ENCODE data around the gene SH3RF3. TPM values are rescaled to one million over a fixed set of nuclear protein-coding genes. Genes with fewer than 3 reads are reported as not detected.

Gene SH3RF3
- polyA plus RNA-seq, 1 donor (not counting 4 experiments of a cell fraction or from before 2014, with no cell fraction given) = 0.08 TPM

DNA sequence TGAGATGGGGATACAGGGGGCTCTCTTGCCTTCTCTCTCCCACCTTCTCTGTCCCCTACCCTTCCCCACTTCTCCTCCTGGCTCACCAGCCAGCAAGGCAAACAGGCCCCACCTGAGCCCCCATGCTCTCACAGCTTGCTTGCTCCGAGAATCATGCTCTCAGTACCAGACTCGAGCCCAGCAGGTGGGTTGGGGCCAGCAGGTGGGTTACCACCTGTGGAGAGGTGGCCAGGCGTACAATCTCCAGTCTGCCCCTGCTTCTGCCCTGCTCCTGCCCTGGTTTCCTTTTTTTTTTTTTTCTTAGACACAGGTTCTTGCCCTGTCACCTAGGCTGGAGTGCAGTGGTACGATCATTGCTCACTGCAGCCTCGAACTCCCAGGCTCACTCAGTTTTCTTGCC is 214.5 kb downstream of the SH3RF3 start:
- Histone ChIP-seq H3K27me3 (ENCODE audit: control insufficient read depth, extremely low read depth, insufficient read depth, low read length) (peaks cover 19% of the 10 kb centered on the region), H3K4me3 (ENCODE audit: control insufficient read depth in 2 of 3, extremely low read depth in 1 of 3, insufficient read depth in 2 of 3, low read depth in 1 of 3, low read length in 3 of 3) (no peak overlapping the region), H3K4me1 (ENCODE audit: control insufficient read depth, extremely low read depth, insufficient read depth, low read length) (peaks cover 9% of the 10 kb centered on the region), H3K9me1 (ENCODE audit: control insufficient read depth, extremely low read depth, insufficient read depth, low read length) (no peaks in the 10 kb centered on the region), H2AFZ (ENCODE audit: control insufficient read depth, low read length) (no peak overlapping the region), H3K79me2 (ENCODE audit: control insufficient read depth, insufficient read depth, low read length) (no peaks in the 10 kb centered on the region), H3K9ac (ENCODE audit: control insufficient read depth, extremely low read depth, insufficient read depth, low read length) (no peak overlapping the region), H3K36me3 (ENCODE audit: control insufficient read depth in 2 of 2, extremely low read depth in 1 of 2, insufficient read depth in 2 of 2, low read length in 2 of 2) (no peaks in the 10 kb centered on the region), H3K9me3 (ENCODE audit: control insufficient read depth, low read depth, low read length) (no peaks in the 10 kb centered on the region), H3K27ac (ENCODE audit: control insufficient read depth, insufficient read depth, low read length) (no peak overlapping the region), H3K4me2 (ENCODE audit: control insufficient read depth, extremely low read depth, insufficient read depth, low read depth, low read length) (no peak overlapping the region), H4K20me1 (ENCODE audit: control insufficient read depth, extremely low read depth, insufficient read depth, low read length) (no peaks in the 10 kb centered on the region)
- FAIRE-seq (no peak), DNase-seq (ENCODE audit: low read depth, low spot score) (no peak)
- TF ChIP-seq, protein P1, sequence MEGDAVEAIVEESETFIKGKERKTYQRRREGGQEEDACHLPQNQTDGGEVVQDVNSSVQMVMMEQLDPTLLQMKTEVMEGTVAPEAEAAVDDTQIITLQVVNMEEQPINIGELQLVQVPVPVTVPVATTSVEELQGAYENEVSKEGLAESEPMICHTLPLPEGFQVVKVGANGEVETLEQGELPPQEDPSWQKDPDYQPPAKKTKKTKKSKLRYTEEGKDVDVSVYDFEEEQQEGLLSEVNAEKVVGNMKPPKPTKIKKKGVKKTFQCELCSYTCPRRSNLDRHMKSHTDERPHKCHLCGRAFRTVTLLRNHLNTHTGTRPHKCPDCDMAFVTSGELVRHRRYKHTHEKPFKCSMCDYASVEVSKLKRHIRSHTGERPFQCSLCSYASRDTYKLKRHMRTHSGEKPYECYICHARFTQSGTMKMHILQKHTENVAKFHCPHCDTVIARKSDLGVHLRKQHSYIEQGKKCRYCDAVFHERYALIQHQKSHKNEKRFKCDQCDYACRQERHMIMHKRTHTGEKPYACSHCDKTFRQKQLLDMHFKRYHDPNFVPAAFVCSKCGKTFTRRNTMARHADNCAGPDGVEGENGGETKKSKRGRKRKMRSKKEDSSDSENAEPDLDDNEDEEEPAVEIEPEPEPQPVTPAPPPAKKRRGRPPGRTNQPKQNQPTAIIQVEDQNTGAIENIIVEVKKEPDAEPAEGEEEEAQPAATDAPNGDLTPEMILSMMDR (optimal IDR thresholded peaks at IDR 0.05 in 1 of 3, IDR thresholded peaks at IDR 0.05 in 1 of 3, conservative IDR thresholded peaks at IDR 0.05 in 1 of 3; ENCODE audit: extremely low read depth in 1 of 3, insufficient read depth in 2 of 3, low read length in 3 of 3) = no peak
- no peak for TF ChIP-seq EZH2 (IDR thresholded peaks at IDR 0.05; ENCODE audit: low read length)
- dilution Hi-C loops (cut with MboI; ENCODE audit: extremely low pct_ligation_motif_present, low sequenced_read_pairs) = no loop called here

DNA sequence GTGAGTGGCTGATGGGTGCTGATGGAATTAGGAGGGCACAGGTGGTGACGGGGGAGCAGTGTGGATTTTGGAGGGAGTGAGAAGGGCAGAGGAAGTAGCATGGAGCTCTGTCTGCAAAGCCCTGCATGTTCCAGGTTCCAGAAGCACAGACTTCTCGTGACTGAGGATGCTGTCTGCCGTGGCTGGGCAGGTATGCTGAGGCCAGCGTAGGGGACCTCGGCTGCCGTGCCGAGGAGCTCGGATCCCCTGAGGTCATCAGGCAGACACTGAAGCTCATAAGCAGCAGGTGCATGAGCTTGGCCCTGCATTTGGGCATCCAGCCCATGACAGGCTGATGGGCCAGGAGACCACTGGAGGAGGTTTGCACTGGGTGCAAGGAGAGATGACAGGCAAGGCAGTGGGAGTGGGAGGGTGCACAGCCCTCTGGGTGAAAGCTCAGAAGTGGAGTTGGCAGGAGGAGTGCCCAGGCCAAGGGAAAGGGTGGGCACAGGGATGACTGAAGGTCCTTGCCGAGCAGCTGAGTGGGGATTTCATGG is 215.3 kb downstream of the SH3RF3 start:
- Histone ChIP-seq H3K36me3 (ENCODE audit: control insufficient read depth in 2 of 2, extremely low read depth in 1 of 2, insufficient read depth in 2 of 2, low read length in 2 of 2) (no peaks in the 10 kb centered on the region), H3K4me1 (ENCODE audit: control insufficient read depth, extremely low read depth, insufficient read depth, low read length) (peaks cover 9% of the 10 kb centered on the region), H3K27me3 (ENCODE audit: control insufficient read depth, extremely low read depth, insufficient read depth, low read length) (peaks cover 19% of the 10 kb centered on the region), H3K4me3 (ENCODE audit: control insufficient read depth in 2 of 3, extremely low read depth in 1 of 3, insufficient read depth in 2 of 3, low read depth in 1 of 3, low read length in 3 of 3) (no peak overlapping the region), H3K4me2 (ENCODE audit: control insufficient read depth, extremely low read depth, insufficient read depth, low read depth, low read length) (no peak overlapping the region), H3K9me1 (ENCODE audit: control insufficient read depth, extremely low read depth, insufficient read depth, low read length) (no peaks in the 10 kb centered on the region), H3K79me2 (ENCODE audit: control insufficient read depth, insufficient read depth, low read length) (no peaks in the 10 kb centered on the region), H3K9me3 (ENCODE audit: control insufficient read depth, low read depth, low read length) (no peaks in the 10 kb centered on the region), H3K9ac (ENCODE audit: control insufficient read depth, extremely low read depth, insufficient read depth, low read length) (no peak overlapping the region), H4K20me1 (ENCODE audit: control insufficient read depth, extremely low read depth, insufficient read depth, low read length) (no peaks in the 10 kb centered on the region), H2AFZ (ENCODE audit: control insufficient read depth, low read length) (no peak overlapping the region), H3K27ac (ENCODE audit: control insufficient read depth, insufficient read depth, low read length) (no peak overlapping the region)
- TF ChIP-seq, protein P1 (optimal IDR thresholded peaks at IDR 0.05 in 1 of 3, IDR thresholded peaks at IDR 0.05 in 1 of 3, conservative IDR thresholded peaks at IDR 0.05 in 1 of 3; ENCODE audit: extremely low read depth in 1 of 3, insufficient read depth in 2 of 3, low read length in 3 of 3) = no peak
- TF ChIP-seq EZH2 (IDR thresholded peaks at IDR 0.05; ENCODE audit: low read length) = no peak
- dilution Hi-C loops (cut with MboI; ENCODE audit: extremely low pct_ligation_motif_present, low sequenced_read_pairs) = no loop called here
- DNase-seq (ENCODE audit: low read depth, low spot score) (no peak), FAIRE-seq (no peak)

All from keratinocyte (primary cell).